IPS-18c (cell line): ENCODE measurements around the gene ECE1.
A peak's percentile ranks its signal among the peaks of the same experiment; 100 is the strongest.
"Not testable (repeated sequence)": the region's sequence is repeated elsewhere in the genome, so short reads cannot be mapped to it uniquely, and the experiment has no call there.

ENCODE experiments used
- H3K4me3 ChIP-seq: 2 replicates; pipeline ENCODE4 v1.7.0; 2013; ENCODE audit warnings: low read depth, mild to moderate bottlenecking, low read length, moderate library complexity; ENCODE audit not compliant: insufficient read depth
- H3K9me3 ChIP-seq: one replicate; pipeline ENCODE4 v1.6.1; 2013; ENCODE audit warnings: mild to moderate bottlenecking, low read length, moderate library complexity; ENCODE audit not compliant: control insufficient read depth, insufficient read depth

Gene ECE1

DNA sequence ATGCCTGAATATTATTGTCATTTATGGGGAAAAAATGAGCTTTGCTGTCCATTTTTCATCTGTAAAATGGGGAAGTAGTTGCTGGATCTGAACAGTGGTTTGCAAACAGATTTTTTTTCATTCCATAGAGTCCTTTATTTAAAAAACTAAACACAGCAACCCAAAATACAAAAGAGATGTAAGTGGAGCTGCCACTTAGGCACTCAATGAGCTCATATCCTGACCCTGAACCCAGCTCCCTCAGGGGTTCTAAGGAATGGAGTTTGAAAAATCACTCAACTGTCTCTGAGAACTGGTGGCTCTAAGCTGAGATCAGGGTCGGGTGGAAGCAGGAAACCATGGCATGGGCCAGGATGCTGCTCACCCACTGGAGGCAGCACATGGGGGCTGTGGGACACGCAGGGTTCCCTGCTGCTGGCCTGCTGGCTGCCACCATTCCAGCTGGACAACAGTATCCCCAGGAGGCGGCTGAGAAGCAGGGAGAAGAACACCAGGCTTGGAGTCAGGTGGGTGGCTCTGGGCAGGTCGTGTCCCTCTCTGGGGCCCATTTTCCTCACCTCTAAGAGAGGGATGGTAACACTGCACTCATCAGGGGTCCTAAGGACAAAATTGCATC lies 9.6 kb upstream of the ECE1 start:
- no peak overlapping the region for H3K4me3 ChIP-seq
- H3K9me3 ChIP-seq, result peaks cover 2% of the 10 kb centered on the region

DNA sequence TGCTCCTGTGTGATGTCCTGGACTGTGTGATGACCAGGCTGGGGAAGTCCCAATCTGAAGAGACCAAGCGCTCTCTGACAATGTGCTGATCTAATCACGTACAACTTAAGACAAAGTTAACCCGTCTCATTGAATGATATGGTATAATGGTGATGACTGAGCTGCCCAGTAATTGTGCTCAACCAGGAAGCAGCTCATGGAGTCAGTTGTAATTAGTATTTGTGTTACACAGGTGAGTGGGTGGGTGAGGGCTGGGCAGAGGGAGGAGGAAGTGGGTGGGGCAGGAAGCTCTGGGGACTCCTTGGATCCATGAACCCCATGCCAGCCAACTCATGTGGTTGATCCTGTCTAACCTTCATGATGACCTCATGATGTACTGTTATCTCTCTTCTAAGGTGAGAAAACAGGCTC lies 8.7 kb upstream of the ECE1 start:
- H3K9me3 ChIP-seq, result no peaks in the 10 kb centered on the region
- no peak overlapping the region for H3K4me3 ChIP-seq

DNA sequence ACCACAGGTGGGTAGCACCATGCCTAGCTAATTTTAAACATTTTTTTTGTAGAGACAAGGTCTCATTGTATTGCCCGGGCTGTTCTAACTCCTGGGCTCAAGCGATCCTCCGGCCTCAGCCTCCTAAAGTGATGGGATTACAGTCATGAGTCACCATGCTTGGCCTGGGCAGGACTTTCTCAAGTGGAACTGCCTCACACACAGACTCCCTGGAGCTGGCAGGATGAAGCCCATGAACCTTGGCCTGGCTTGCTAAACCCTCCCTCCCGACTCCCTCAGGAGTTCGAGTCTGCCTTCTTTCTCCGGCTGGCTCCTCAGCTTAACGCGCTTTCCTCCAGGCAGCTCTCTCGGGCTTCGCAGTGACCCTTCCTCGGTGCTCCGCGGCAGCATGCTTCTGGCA lies 7.7 kb upstream of the ECE1 start:
- no peaks in the 10 kb centered on the region for H3K9me3 ChIP-seq
- H3K4me3 ChIP-seq, result no peak overlapping the region

GRCh38 chr1:21296509-21297354 lies 6.5 kb upstream of the ECE1 start:
- no peaks in the 10 kb centered on the region for H3K9me3 ChIP-seq
- H3K4me3 ChIP-seq, result no peak overlapping the region

DNA sequence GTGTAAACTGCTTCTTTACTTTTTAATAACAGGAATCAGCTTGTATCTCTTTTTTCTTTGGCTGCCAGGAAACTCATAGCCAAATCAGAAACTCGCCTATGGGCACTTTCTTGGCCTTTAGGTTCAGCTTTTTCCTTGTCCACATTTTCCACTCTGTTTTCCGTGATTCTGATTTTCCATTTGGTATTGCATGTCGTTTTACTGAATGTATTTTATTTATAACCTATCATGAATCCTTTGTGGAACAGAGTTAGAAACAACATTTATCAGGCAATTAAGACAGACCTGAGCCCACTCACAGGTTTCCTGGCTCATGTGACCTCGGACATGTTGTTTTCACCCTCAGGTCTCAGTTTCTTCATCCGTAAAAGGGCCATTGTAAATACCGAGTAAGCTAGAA lies 5.3 kb upstream of the ECE1 start:
- Histone ChIP-seq H3K9me3 (no peaks in the 10 kb centered on the region), H3K4me3 (no peak overlapping the region)

DNA sequence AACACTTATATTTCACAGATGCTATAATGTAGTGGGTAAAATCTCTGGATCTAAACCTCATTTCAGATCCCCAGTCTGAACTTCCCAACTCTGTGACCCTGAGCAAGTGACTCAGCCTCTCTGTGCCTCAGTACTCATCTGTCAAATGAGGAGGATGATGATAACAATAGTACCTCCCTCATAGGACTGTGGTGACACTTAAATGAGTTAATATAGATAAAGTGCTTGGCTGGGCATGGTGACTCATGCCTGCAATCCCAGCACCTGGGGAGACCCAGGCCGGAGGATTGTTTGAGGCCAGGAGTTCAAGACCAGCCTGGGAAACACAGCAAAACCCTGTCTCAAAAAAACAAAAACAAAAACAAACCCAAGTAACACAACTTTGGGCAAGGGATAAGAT lies 4.7 kb upstream of the ECE1 start:
- Histone ChIP-seq H3K9me3 (no peaks in the 10 kb centered on the region), H3K4me3 (no peak overlapping the region)

GRCh38 chr1:21294266-21294989 lies 4.2 kb upstream of the ECE1 start:
- peaks cover 2% of the 10 kb centered on the region for H3K9me3 ChIP-seq
- no peak overlapping the region for H3K4me3 ChIP-seq

DNA sequence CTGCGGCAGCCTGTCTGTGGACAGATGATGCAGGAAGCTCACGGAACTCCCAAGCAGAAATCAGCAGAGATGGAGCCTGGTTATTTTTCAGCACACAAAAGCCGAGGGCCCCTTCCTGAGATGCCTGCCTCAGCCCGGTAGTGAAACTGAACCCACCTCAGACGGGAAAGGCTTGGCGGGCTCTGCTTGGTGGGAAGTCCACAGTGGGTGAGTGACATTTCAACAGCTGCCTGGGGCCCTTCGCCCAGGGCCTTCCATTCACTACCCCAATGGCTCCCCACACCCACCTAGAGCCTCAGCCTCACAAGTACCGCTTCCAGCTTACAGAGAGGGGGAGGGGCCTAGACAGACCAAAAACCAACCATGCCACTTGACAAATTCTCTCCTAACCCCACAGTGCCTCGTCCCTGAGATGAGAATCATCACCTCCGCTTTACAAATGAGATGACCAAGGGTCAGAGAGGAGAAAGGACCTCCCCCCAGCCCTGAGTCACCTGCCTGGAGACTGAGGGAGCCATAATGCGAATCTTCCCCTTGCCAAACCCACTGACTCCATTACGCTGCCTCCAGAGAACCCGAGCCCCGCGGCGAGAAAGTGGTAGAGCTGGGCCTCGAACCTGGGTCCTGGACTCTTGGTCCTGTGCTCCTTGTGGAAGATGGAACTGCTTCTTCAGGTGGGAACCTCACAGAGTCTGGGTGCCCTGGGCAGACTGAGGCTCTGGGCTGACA lies 3.4 kb upstream of the ECE1 start:
- Histone ChIP-seq H3K4me3 (no peak overlapping the region; the same call in 1 of the 2 replicates), H3K9me3 (peaks cover 2% of the 10 kb centered on the region)

DNA sequence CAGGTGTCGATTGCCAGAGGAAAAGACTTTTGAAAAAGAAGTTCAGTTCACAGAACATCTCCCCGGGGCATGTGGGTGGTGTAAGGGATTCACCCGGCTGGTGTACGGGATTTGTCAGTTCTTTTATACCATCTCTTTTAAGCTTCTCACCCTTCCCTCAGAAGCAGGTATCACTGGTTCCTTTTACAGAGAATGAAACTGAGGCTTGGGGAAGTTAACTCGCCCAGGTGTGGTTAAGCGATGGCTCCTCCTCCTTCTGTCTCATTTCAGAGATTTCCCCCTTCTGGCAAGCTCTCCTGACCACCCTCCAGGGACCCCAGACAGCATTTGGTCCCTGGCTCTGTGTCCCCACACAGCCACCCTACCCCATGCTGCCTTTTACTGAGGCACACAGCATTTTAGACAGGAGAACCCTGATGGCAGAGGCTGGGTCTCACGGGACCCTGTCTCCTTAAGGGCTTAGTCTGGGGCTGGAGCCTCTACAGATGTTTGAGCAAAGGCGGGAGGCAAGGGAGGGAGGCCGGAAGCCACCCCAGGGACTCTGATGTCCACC lies 2.8 kb upstream of the ECE1 start:
- Histone ChIP-seq H3K9me3 (peaks cover 2% of the 10 kb centered on the region), H3K4me3 (no peak overlapping the region)

DNA sequence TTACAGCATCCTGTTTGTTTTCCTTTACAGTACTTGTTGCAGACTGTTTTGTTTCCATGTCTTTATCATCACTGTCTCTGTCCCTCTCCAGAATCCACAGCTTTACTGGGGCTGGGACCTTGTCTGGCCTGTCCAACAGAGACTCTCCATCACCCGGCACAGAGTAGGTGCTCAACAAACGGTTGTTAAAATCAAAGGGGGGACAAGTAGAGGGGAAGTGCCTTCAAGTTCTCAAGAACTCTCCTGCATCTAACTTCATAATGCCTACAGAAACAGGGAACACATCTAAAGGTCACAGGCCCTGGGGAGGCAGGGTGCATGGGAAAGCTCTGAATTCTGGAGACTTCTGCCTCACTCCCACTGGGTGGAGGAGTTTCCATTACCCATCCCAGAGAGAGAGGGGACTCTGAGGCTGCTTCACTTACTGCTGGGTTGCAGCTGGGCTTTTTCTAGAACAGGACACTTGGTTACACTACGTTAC lies 2.3 kb upstream of the ECE1 start:
- H3K9me3 ChIP-seq, result peaks cover 2% of the 10 kb centered on the region
- H3K4me3 ChIP-seq, result no peak overlapping the region

DNA sequence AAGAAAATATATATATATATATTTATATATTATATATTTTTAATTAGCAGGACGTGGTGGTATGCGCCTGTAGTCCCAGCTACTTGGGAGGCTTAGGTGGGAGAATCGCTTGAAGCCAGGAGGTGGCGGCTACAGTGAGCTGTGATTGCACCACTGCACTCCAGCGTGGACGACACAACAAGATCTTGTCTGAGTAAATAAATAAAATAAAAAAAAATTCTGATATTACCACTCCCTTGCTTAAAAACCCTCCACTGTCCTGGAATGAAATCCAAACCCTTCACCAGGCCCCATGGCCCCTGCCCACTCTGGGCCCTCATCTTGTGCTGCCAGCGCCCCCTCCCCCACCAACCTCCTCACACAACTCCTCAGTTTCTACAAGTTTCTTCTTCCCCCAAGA lies 1.7 kb upstream of the ECE1 start:
- Histone ChIP-seq H3K4me3 (no peak overlapping the region), H3K9me3 (peaks cover 2% of the 10 kb centered on the region)

DNA sequence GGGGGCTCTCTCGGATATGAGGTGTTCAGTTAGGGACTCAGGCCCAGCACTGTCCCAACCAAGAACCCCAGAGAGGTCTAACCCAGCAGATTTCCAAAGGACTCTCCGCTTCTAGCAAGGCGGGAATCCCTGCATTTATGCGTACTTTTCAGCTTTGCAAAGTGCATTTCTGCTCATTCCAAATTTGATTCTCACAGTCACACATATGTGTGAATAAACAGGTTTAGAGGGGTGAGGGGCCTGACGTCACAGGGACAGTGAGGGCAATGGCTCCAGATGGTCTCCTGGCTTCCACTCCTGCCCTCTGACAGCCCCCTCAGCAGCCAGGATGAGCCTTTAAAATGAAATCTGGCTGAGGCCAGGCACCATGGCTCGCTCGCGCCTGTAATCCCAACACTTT lies 921 bp upstream of the ECE1 start:
- Histone ChIP-seq H3K9me3 (peaks cover 2% of the 10 kb centered on the region), H3K4me3 (peak overlapping the region; percentile 66; the same call in 1 of the 2 replicates)

- Histone ChIP-seq H3K9me3 (peaks cover 2% of the 10 kb centered on the region), H3K4me3 (peak overlapping the region; percentile 66)
Observed at GRCh38 chr1:21290546-21290944, 282 bp upstream of the ECE1 start.

DNA sequence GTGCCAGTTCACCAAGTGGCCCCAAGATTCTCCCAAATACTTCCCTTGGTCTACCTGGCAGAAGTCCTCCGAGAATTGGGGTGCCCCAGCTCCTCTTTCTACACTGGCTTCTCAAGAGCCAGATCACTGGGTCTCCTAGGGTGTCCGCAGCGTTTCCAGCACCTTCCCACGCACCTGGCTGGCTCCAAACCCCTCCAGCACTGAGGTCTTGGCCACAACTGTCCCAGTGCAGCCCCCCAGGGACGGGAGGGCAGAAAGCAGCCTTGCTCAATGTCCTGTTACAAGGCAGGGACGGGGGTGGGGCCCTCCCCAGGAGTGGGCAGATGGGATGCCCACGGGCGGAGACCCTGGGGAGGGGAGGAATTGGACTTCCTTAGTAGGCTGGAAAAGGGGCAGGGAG lies 1.1 kb downstream of the ECE1 start:
- peaks cover 2% of the 10 kb centered on the region for H3K9me3 ChIP-seq
- peak overlapping the region; percentile 66; the same call in 1 of the 2 replicates for H3K4me3 ChIP-seq

DNA sequence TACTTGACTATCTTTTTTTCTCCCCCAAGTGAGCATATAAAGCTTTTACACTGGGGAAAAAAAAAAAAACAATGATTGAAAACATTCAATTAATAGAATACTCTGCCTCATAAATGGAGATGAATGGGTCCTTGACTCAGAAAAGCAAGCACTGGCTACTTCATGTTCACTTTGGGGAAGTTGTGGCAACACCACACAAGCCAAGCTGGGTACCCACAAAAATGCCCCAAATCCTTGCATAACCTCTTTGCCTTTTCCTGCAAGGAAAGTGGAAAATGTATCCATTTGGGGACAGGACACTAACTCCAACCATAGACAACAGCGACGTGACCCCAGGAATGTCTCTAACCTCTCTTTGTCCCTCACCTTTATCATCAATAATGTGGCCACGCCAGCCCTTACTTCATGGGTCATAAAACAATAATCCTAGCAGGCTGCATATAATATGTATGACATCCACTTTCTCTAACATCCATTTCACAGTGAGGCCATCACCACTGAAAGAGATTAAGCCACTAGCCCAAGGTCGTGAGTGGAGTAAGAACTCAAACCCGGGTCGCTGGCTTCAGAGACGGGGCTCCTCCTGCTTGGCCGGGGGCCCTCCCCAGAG lies 2.3 kb downstream of the ECE1 start:
- H3K9me3 ChIP-seq, result peaks cover 2% of the 10 kb centered on the region
- H3K4me3 ChIP-seq, result no peak overlapping the region

DNA sequence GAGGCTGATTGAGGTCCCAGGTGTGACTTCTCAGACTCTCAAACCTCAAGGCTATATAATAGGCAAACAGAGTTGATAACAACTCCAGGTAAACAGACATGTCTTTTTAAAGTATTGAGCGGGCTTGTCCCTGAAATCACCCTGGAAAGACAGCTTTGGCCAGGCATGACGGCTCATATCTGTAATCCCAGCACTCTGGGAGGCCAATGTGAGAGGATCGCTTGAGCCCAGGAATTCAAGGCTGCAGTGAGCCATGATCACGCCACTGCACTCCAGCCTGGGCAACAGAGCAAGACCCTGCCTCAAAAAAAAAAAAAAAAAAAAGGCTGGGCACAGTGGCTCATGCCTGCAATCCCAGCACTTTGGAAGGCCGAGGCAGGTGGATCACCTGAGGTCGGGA lies 4.9 kb downstream of the ECE1 start:
- not testable (repeated sequence) for H3K4me3 ChIP-seq, H3K9me3 ChIP-seq

GRCh38 chr1:21285055-21285372 lies 5.2 kb downstream of the ECE1 start:
- H3K4me3 ChIP-seq, result no peak overlapping the region
- H3K9me3 ChIP-seq, result peaks cover 2% of the 10 kb centered on the region
